Measurements from ENCODE around the gene OR5F1. TPM values are rescaled to one million over a fixed set of nuclear protein-coding genes. Genes with fewer than 3 reads are reported as not detected.

Gene OR5F1
- total and polyA plus RNA-seq, 2 donors (not counting 1 experiment from before 2014, with no cell fraction given) = not detected

- Histone ChIP-seq H3K79me2 (ENCODE audit: control insufficient read depth, insufficient read depth, low read length) (no peaks in the 10 kb centered on the region), H3K9me3 (ENCODE audit: control extremely low read depth in 1 of 3, control insufficient read depth in 2 of 3, insufficient read depth in 1 of 3, low read length in 2 of 3) (peaks cover 0 to 3% (median 0%) of the 10 kb centered on the region in 3 donors), H3K4me2 (replicated peaks; ENCODE audit: low read depth, low read length, poor library complexity, severe bottlenecking) (no peak overlapping the region), H3K4me3 (ENCODE audit: control extremely low read depth in 1 of 5, extremely low read depth in 1 of 5, insufficient read depth in 1 of 5, low read depth in 2 of 5, low read length in 4 of 5) (no peak overlapping the region), H2AFZ (ENCODE audit: insufficient read depth, low read depth, low read length, poor library complexity, severe bottlenecking) (no peak overlapping the region), H3K9ac (ENCODE audit: low read length) (no peak overlapping the region), H3K4me1 (ENCODE audit: control insufficient read depth in 2 of 2, insufficient read depth in 2 of 2, low read length in 2 of 2) (no peaks in the 10 kb centered on the region), H4K20me1 (ENCODE audit: control insufficient read depth, insufficient read depth, low read length, poor library complexity, severe bottlenecking) (no peaks in the 10 kb centered on the region), H3K27me3 (replicated peaks in 1 of 4; ENCODE audit: control extremely low read depth in 1 of 4, control insufficient read depth in 3 of 4, insufficient read depth in 4 of 4, low read length in 3 of 4) (no peaks in the 10 kb centered on the region), H3K27ac (ENCODE audit: low read length in 2 of 2) (no peak overlapping the region), H3K36me3 (replicated peaks in 1 of 2; ENCODE audit: control extremely low read depth in 1 of 2, control insufficient read depth in 1 of 2, extremely low read depth in 1 of 2, insufficient read depth in 2 of 2, low read length in 1 of 2) (no peaks in the 10 kb centered on the region)
- H3K27me3 Mint-ChIP-seq = no peaks in the 10 kb centered on the region
- ATAC-seq (ENCODE audit: low read depth) (no peak), DNase-seq (no peak)
- 83% methylated on average over 1 of the region's 4 CpGs for WGBS (ENCODE audit: insufficient coverage)
- H3K4me3 Mint-ChIP-seq = no peak overlapping the region
- POLR2A ChIA-PET = no interaction called here
- H3K9me3 Mint-ChIP-seq (ENCODE audit: insufficient read depth) = peaks cover 4% of the 10 kb centered on the region
- intact Hi-C loops (cut with micrococcal nuclease) = no loop called here
- CTCF ChIA-PET = no interaction called here
- no peak overlapping the region for H3K27ac Mint-ChIP-seq
- no peak for TF ChIP-seq CTCF (IDR thresholded peaks at IDR 0.05)
- no peak for TF ChIP-seq EZH2 (IDR thresholded peaks at IDR 0.05; ENCODE audit: borderline replicate concordance, insufficient read depth, low read depth, low read length, poor library complexity, severe bottlenecking)
- no peaks in the 10 kb centered on the region for H3K4me1 Mint-ChIP-seq
Measured at GRCh38 chr11:55956521-55956920, 37.9 kb downstream of the OR5F1 start.

GRCh38 chr11:55949330-55949729 is 45.1 kb downstream of the OR5F1 start:
- Mint-ChIP-seq H3K27ac (no peak overlapping the region), H3K27me3 (no peaks in the 10 kb centered on the region), H3K4me3 (no peak overlapping the region), H3K4me1 (no peaks in the 10 kb centered on the region), H3K9me3 (ENCODE audit: insufficient read depth) (no peaks in the 10 kb centered on the region)
- intact Hi-C loops (cut with micrococcal nuclease) = no loop called here
- Histone ChIP-seq H3K4me1 (ENCODE audit: control insufficient read depth in 2 of 2, insufficient read depth in 2 of 2, low read length in 2 of 2) (no peaks in the 10 kb centered on the region), H3K27me3 (replicated peaks in 1 of 4; ENCODE audit: control extremely low read depth in 1 of 4, control insufficient read depth in 3 of 4, insufficient read depth in 4 of 4, low read length in 3 of 4) (no peaks in the 10 kb centered on the region), H3K36me3 (replicated peaks in 1 of 2; ENCODE audit: control extremely low read depth in 1 of 2, control insufficient read depth in 1 of 2, extremely low read depth in 1 of 2, insufficient read depth in 2 of 2, low read length in 1 of 2) (no peaks in the 10 kb centered on the region), H3K4me2 (replicated peaks; ENCODE audit: low read depth, low read length, poor library complexity, severe bottlenecking) (no peak overlapping the region), H3K4me3 (ENCODE audit: control extremely low read depth in 1 of 5, extremely low read depth in 1 of 5, insufficient read depth in 1 of 5, low read depth in 2 of 5, low read length in 4 of 5) (no peak overlapping the region), H4K20me1 (ENCODE audit: control insufficient read depth, insufficient read depth, low read length, poor library complexity, severe bottlenecking) (no peaks in the 10 kb centered on the region), H2AFZ (ENCODE audit: insufficient read depth, low read depth, low read length, poor library complexity, severe bottlenecking) (no peak overlapping the region), H3K79me2 (ENCODE audit: control insufficient read depth, insufficient read depth, low read length) (no peaks in the 10 kb centered on the region), H3K9ac (ENCODE audit: low read length) (no peak overlapping the region), H3K27ac (ENCODE audit: low read length in 2 of 2) (no peak overlapping the region), H3K9me3 (ENCODE audit: control extremely low read depth in 1 of 3, control insufficient read depth in 2 of 3, insufficient read depth in 1 of 3, low read length in 2 of 3) (peaks cover 0 to 5% (median 0%) of the 10 kb centered on the region in 3 donors)
- ATAC-seq (ENCODE audit: low read depth) = no peak
- TF ChIP-seq EZH2 (IDR thresholded peaks at IDR 0.05; ENCODE audit: borderline replicate concordance, insufficient read depth, low read depth, low read length, poor library complexity, severe bottlenecking) (no peak), CTCF (IDR thresholded peaks at IDR 0.05) (no peak)
- no peak for DNase-seq
- CTCF ChIA-PET = no interaction called here
- POLR2A ChIA-PET = no interaction called here
- WGBS (ENCODE audit: insufficient coverage) = 70% methylated on average over 3 of the region's 4 CpGs

Other genes starting within 250 kb of the OR5F1 start
- not detected in 2 replicates for gene OR5D13, start 221.2 kb downstream of the OR5F1 start, total RNA-seq
- gene OR5D13, start 221.2 kb downstream of the OR5F1 start, polyA plus RNA-seq = not detected in 2 replicates
- not detected in 2 replicates for gene OR5D14, start 199.1 kb downstream of the OR5F1 start, total RNA-seq
- gene OR5D14, start 199.1 kb downstream of the OR5F1 start, polyA plus RNA-seq = not detected in 2 replicates
- gene OR5L1, start 183.3 kb downstream of the OR5F1 start, total RNA-seq = not detected in 2 replicates
- not detected in 2 replicates for gene OR5L1, start 183.3 kb downstream of the OR5F1 start, polyA plus RNA-seq
- not detected in 2 replicates for gene OR5D18, start 175.0 kb downstream of the OR5F1 start, total RNA-seq
- gene OR5D18, start 175.0 kb downstream of the OR5F1 start, polyA plus RNA-seq = not detected in 2 replicates
- not detected in 2 replicates for gene OR5L2, start 167.4 kb downstream of the OR5F1 start, total RNA-seq
- not detected in 2 replicates for gene OR5L2, start 167.4 kb downstream of the OR5F1 start, polyA plus RNA-seq
- not detected in 2 replicates for gene OR5D16, start 155.9 kb downstream of the OR5F1 start, total RNA-seq
- gene OR5D16, start 155.9 kb downstream of the OR5F1 start, polyA plus RNA-seq = not detected in 2 replicates
- gene TRIM51, start 111.3 kb downstream of the OR5F1 start, total RNA-seq = not detected in 2 replicates
- gene TRIM51, start 111.3 kb downstream of the OR5F1 start, polyA plus RNA-seq = not detected in 2 replicates
- not detected in 2 replicates for gene OR5W2, start 80.0 kb downstream of the OR5F1 start, total RNA-seq
- not detected in 2 replicates for gene OR5W2, start 80.0 kb downstream of the OR5F1 start, polyA plus RNA-seq
- not detected in 2 replicates for gene OR5I1, start 58.2 kb downstream of the OR5F1 start, total RNA-seq
- not detected in 2 replicates for gene OR5I1, start 58.2 kb downstream of the OR5F1 start, polyA plus RNA-seq
- gene OR10AG1, start 24.7 kb downstream of the OR5F1 start, total RNA-seq = not detected in 2 replicates
- not detected in 2 replicates for gene OR10AG1, start 24.7 kb downstream of the OR5F1 start, polyA plus RNA-seq
- gene OR5AS1, start 33.0 kb upstream of the OR5F1 start, total RNA-seq = not detected in 2 replicates
- gene OR5AS1, start 33.0 kb upstream of the OR5F1 start, polyA plus RNA-seq = not detected in 2 replicates
- not detected in 2 replicates for gene OR8I2, start 98.7 kb upstream of the OR5F1 start, total RNA-seq
- not detected in 2 replicates for gene OR8I2, start 98.7 kb upstream of the OR5F1 start, polyA plus RNA-seq
- gene OR8H2, start 109.1 kb upstream of the OR5F1 start, total RNA-seq = not detected in 2 replicates
- gene OR8H2, start 109.1 kb upstream of the OR5F1 start, polyA plus RNA-seq = not detected in 2 replicates
- gene OR8H3, start 127.7 kb upstream of the OR5F1 start, total RNA-seq = not detected in 2 replicates
- gene OR8H3, start 127.7 kb upstream of the OR5F1 start, polyA plus RNA-seq = not detected in 2 replicates
- gene OR8J3, start 145.6 kb upstream of the OR5F1 start, total RNA-seq = not detected in 2 replicates
- gene OR8J3, start 145.6 kb upstream of the OR5F1 start, polyA plus RNA-seq = not detected in 2 replicates
- gene OR8K5, start 165.7 kb upstream of the OR5F1 start, total RNA-seq = not detected in 2 replicates
- not detected in 2 replicates for gene OR8K5, start 165.7 kb upstream of the OR5F1 start, polyA plus RNA-seq
- not detected in 2 replicates for gene OR5J2, start 182.0 kb upstream of the OR5F1 start, total RNA-seq
- not detected in 2 replicates for gene OR5J2, start 182.0 kb upstream of the OR5F1 start, polyA plus RNA-seq
- gene OR5T2, start 239.6 kb upstream of the OR5F1 start, total RNA-seq = not detected in 2 replicates
- gene OR5T2, start 239.6 kb upstream of the OR5F1 start, polyA plus RNA-seq = not detected in 2 replicates